ENCODE measurements around the gene VAPA. TPM values are rescaled to one million over a fixed set of nuclear protein-coding genes. Genes with fewer than 3 reads are reported as not detected.

Gene VAPA
- total and polyA plus RNA-seq, 9 of the 15 experiments (the other 6 are each of a cell fraction or from before 2014, with no cell fraction given) = 219 to 902 (median 526) TPM

GRCh38 chr18:9926223-9926894 is 12.5 kb downstream of the VAPA start (continued):
- TF ChIP-seq E2F8 (IDR thresholded peaks at IDR 0.05; ENCODE audit: low read depth, partially characterized antibody) (no peak), ZBTB33 (CRISPR knock-in tag; IDR thresholded peaks at IDR 0.05) (no peak), ZNF561 (CRISPR knock-in tag; conservative IDR thresholded peaks at IDR 0.05) (no peak), RAD21 (CRISPR knock-in tag; conservative IDR thresholded peaks at IDR 0.05 in 1 of 2, IDR thresholded peaks at IDR 0.05 in 1 of 2) (no peak), ZNF263 (CRISPR knock-in tag; IDR thresholded peaks at IDR 0.05; ENCODE audit: borderline replicate concordance) (no peak), BRF2 (IDR thresholded peaks at IDR 0.05; ENCODE audit: borderline replicate concordance, insufficient read depth, insufficient read length) (no peak), SPI1 (IDR thresholded peaks at IDR 0.05; ENCODE audit: borderline replicate concordance, low read depth, low read length) (no peak), PATZ1 (CRISPR knock-in tag; IDR thresholded peaks at IDR 0.05; ENCODE audit: borderline replicate concordance) (no peak), NUFIP1 (IDR thresholded peaks at IDR 0.05; ENCODE audit: partially characterized antibody) (no peak), TAF1 (IDR thresholded peaks at IDR 0.05; ENCODE audit: control insufficient read depth, extremely low read depth, insufficient read depth, low read length, severe bottlenecking) (no peak), TCF15 (CRISPR knock-in tag; IDR thresholded peaks at IDR 0.05) (no peak), ZNF274 (IDR thresholded peaks at IDR 0.05; ENCODE audit: borderline replicate concordance, low read depth, low read length) (no peak), GATAD2B (IDR thresholded peaks at IDR 0.05; ENCODE audit: borderline replicate concordance) (no peak), KAT8 (IDR thresholded peaks at IDR 0.05; ENCODE audit: low read depth) (no peak), NFIX (CRISPR knock-in tag; IDR thresholded peaks at IDR 0.05; ENCODE audit: low read depth) (no peak)
